Stimulated activated CD4-positive, alpha-beta T cell treated with anti-CD3 and anti-CD28 coated beads, Interleukin-4, amount 100 ng/mL, for 48 hours (primary cell): Measurements from ENCODE around the gene ALK.

ENCODE experiments used
- DNase-seq, 2 donors: peaks; one replicate each; pipeline ENCODE4 v3.0.0-alpha.2; 2020; ENCODE audit warnings: low read depth in 2 of 2

The ALK gene

DNA sequence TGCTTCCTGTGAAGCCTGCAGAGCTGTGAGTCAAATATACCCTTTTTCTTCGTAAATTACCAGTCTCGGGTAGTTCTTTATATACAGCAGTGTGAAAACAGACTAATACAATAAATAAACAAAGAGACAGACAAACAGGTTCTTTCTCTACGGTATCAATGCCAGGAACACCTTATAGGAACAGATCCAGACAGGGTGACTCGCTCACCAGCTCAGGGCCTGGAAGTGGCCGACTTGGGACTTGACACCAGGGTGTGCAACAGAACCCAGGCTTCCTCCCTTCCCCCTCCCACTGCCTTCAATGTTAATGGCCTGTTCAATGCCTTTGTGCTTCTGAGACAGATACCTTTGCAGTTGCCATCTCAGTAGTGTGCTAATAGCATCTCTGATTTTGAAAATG is 309.5 kb downstream of the ALK start:
- DNase-seq: no peak

DNA sequence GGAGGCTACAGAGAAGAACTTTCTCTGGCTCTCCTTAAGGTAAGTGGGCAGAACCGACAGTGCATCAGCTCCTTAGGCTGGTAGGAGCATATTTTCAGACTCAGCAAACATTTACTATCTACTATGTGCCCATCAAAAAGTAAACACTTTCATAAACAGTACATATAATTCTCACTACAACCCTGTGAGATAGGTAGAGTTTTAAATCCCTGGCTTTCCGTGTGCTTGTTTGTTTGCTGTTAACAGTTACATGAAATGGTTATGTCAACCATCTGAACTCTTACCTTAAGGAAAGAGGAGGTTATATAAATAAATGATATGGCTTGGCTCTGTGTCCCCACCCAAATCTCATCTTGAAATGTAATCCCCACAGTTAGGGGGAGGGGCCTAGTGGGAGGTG is 310.1 kb downstream of the ALK start:
- no peak for DNase-seq

DNA sequence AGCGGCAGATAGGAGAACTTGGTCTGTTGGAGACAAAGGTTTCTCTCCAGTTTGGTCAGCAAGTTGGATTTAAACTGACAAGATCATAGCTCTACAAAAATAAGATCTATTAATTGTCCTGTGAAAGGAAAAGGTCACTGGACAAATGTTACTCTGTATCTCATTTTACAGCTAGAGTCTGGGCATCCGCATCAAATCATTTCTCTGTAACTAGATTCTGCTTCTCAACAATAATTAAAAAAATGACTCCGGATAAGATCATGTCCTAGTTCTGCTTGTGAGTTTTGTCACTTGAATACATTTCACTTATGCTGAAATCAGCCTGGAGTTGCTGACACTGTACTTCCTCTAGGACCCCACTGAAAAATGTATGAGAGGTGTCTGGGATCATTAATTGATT is 310.8 kb downstream of the ALK start:
- no peak for DNase-seq

DNA sequence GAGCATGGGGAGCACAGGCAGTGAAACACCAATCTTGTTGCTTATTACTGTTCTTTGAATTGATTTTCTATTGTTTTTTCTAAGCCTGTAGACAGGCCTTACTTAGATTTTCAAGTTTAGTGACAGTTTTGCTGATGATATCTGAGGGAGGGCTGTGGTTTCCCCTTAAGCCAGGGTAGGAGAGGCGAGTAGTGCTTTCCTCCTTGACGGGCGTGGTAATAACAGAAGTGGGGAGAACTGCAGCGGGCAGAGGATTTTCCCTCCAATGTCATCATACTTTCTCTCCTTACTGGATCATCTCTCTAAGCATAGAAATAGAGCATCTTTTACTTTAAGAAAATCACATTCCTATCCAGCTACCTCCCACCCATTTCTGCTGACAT is 314.4 kb downstream of the ALK start:
- DNase-seq: no peak

DNA sequence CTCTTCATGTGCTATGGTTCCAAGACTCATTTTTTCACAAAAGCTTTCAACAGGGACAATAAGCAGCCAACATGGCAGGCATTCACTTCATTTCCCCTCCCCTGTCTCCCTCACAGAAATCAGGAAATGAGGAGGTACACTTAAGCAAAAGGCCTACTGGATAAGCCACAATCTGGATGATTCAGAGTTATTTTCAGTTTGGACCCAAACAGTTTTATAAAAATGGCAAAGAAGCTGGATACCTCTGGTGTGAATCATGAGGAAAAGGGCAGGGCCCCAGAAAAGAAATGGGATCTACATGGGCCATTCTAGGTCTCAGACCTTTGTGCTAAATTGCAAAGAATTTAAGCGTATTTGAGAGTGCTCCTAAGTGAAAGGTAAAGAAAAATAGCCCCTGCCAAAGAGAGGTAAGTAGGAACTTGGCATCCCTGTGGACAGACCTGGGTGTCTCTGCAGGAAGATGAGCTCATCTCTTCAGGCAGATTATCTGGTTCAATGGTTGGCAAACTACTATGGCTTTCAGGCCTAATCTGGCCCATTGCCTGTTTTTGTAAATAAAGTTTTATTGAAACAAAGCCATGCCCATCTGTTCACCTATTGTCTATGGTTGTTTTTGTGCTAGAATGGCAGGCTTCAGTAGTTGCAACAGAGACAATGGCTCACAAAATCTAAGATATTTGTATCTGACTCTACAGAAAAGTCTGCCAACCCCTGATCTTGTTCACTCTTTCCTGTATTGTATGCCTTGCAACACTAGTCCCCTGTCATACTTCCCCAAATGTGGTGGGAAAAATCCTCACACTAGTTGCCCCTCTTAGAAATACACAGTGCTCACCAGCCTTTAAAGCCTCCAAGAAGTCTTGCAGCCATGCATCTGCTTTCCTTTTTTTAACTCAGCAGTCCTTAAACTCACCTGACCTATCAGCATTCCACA is 315.0 kb downstream of the ALK start:
- no peak for DNase-seq

DNA sequence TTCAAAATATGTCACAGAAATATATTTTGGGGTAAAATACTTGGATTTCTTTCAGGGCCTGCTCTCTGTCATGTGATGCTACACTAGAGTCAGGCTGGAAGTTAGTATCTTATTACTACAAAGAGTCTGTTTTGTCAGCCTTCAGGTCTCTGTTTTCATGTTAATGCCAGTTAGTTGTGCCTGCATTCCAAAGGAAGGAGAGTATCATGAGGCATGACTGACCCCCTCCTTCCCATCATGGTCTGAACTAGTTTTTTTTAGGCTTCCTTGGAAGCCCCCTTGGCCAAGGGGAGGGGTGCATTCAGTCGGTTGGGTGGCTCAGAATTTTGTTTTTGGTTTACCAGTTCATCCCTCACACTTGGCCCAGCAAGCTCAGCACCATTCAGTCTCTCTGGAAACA is 318.0 kb downstream of the ALK start:
- no peak for DNase-seq

DNA sequence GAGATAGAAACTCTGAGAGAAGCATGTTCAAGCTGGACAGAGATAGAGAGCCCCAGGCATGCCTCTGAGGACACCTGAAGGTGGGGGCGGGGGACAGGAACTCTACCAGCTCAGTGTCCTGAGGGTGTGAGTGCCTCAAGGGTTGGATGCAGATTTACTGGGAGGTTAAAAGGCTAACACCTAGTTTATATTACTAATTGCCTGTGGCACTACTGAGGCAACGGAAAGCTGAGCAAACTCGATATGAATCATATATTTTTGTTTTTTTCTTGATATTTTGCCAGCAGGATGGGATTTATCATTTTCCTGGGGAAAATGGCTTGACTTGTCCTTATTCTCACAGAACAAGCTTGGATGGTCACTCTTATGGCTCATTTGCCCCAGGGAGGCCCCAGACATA is 319.5 kb downstream of the ALK start:
- no peak for DNase-seq

DNA sequence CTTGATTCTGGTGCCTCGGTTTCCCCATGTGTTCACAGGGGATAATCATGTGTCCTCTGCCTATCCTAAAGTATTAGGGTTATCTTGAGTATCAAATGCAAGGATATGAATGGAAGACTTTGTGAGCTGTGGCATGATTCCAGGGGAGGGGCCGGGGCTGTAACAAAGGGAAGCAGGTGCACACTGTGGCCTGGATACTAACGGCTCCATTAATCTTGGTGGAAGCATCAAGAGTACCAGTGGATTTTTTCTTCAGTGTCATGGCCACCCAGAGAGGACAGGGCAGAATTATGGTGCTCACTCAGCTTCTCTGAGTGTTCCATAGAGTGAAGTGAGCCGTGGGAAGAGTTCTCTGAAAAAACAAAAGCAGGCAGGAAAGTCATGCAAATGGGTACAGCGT is 320.1 kb downstream of the ALK start:
- no peak for DNase-seq

DNA sequence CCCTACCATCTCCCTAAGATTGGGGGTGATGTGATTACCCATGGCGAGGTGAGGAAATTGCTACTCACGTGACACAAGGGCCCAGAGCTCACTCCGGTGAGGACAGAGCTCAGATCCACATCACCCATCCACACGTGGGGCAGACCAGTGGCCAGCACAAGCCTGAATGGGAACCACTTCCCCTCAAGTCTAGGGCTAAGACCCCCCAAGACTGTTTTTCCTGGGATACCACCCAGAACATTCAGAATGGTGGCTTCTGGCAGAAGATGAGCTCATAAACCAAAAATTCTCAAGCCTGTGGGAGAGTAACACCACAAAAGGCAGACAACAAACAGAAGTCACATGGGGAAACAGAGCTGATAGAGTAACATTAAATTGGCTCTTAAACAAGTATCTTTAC is 321.4 kb downstream of the ALK start:
- DNase-seq: no peak

DNA sequence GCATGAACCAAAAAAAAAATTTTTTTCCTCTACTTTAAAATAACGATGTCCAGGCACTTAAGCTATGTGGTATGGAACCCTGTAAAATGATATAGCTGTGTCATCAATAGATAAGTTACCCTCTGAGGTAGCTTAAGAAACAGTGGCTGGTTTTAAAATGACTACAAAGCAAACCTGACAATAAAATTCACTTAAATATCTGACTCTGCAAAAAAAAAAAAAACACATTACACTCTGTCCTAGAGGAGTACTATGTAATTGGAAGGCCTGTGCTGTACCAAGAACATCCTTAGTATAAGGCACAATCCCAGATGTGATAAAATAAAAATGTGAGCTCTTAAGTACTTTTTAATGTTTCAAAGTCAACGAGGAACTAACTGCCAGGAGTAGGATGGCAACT is 322.4 kb downstream of the ALK start:
- no peak for DNase-seq

DNA sequence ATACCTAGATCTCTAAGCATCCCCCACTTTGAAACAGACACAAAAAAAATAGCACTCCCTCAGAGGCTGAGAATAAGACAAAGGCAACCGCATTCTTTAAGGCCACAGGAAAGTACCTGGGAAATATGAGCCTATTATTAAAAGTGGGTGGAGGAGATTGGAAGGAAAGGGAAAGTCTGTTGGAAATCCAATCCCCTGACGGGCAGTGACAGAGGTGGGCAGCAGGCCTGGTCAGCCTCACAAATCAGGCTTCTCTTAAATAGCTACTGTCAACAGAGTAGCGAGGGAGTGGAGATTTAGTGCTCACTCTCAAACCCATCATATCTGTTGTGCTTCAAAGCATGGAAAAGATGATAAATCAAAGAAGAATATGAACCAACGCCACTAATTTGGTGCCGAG is 324.4 kb downstream of the ALK start:
- DNase-seq: no peak

DNA sequence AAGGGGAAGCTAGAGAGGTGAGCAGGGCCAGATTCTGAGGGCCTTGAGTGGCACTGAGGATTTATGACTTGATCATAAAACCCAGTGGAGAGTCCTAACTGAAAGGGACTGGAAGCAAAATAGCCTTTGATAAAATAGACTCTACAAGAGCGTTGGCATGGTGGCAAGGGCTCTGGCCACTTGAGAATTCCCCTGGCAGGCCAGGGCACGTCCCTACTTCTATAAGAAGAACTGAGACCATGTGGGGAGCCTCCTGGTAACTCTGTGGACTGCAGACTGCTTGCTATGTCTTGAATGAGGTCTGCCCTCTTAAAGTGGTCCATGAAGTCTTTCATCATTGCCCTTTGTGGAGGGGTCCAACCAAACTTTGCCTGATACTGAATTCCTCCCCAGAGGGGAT is 324.8 kb downstream of the ALK start:
- no peak for DNase-seq

DNA sequence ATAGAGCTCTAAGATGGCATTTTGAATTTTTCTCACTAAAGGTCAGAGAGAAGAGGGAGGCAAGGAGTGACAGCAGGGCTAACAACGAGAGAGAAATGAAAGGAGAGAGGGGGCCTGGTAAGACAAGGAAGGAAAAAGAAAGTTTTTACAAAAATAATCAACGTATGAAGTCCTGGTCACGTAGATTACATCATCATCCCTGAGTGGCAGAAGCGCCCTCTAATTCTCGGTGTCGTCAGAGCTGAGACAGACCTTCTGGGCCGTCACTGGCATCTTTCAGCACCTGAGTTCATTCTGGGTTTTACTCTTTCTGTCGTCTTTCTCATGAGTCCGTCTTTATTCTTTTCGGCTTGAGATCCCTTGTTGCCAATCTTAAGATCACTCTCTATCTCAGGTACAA is 329.8 kb downstream of the ALK start:
- no peak for DNase-seq

DNA sequence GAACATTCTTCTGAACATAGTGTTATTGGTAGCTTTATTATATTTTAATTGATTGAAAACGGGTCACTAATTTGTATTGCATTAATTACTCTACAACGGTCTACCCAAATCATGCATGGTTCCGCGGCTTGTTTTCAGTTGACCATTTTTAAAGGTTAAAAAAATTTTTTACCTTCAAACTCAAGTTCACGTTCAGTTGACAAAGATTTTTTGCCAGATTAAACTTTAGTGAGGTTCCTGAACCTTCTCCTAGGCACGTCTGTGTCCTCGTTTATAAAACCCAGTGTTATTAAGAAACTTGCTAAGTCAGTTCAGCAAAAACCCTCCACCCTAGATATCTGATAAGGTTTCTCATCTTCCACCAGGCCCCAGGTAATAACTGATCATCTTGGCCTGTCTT is 331.2 kb downstream of the ALK start:
- no peak for DNase-seq

DNA sequence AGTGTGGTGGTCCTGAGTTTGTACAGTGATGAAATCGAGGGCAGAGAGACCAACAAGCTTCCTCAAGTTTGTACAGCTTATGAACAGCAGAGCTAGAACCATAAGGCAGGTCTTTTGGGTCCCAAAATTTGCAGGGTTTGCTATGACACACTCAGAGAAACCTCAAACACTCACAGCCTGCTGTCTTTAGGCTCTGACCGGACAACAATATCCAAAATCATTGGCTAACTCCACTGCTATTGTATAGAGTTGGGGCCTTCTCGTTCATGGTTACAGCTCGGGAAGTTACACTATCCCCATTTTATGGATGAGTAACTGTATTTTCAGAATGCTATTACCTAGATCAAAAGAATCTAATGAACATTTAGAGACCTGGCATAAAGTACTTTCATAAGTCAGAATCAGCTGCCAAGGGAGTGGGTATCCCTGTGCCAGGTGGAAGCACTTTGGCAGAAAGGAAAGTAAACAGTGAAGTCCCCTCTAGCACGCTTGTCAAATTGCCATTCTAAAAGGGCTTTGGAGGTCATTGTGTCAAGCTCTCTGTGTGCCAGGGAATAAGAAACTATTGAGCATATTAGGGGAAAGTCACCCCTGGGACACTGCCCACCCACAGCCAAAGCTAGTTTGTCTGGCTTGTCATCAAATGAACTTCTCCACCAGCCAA is 331.8 kb downstream of the ALK start:
- no peak for DNase-seq

DNA sequence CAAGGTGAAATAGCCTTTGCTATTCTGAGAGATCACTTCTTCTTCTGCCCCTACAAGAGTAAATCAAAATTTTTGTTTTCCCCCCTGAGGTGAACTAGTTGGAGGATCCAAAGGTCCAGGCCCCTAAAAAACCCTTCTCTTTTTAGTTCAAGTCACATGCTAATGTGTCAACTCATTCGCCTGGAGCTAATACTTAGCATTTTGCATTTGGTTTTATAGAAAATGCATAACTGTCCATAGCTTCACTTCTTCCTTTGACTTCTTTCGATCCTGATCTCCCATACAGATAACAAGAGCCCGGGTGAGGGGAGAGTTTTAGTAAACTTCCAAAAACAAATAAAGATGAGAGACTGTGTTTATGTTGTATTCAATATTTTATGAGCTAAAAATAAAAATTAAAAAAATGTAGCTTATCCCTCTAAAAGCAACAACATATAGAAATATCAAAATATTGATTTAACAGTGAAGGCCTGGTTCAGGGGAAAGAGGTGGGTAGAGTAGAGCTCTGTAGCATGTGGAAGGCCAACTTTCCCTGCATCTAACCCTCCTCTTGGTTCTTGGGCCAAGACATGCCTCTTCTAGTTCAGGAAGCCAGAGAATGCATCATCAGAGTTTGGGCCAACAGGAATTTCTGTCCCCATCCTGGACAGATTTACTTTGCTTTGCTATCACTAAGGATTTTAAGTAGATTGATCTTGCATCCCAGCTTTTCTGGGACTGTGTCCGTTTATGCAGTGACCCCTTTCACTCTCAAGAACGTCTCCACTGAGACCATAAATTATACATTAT is 333.8 kb downstream of the ALK start:
- DNase-seq: no peak

DNA sequence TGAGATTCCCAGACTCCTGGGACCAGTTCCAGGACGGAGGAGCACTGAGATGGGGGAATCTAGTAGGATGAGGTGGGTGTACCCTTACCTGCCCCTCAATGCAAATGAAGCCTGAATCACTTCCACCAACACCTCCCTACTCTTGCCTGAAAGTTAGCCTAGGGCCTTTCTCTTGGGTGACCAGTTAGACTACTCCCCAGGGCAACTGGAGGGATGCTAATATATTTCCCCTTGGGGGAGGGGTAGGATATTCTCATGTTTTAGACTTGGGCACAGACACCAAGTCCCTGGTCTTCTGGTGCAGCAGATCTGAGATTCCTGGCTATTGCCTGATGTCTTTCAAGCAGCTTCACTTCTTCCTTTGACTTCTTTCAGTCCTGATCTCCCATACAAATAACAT is 334.5 kb downstream of the ALK start:
- no peak for DNase-seq

DNA sequence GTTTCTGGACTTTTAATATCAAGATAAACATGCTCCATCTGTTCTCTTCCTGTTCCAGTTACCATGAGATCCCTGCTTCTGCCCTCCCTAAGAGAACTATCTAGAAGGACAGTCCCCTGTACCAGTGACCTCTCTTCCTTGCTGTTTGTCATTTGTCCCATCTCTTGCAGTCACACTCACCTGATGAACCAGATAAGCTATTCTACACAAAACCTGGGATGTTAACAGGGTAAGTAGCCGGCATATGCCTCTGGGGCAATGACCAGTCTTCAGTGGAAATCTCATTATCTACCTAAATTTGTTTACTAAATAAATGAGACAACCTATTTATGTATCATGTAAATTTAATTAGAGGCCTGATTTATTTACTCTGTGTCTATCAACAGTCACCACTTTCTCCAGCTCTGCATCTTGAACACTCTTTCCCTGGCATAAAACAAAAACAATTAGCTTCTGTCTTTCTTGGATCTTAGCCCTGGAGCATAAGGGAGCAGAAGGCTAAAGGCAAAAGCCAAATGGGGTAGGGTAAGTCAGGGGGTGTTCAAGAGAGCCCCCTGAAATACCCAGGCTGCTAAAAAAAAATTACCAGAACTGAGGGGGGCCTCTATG is 337.7 kb downstream of the ALK start:
- DNase-seq: no peak

DNA sequence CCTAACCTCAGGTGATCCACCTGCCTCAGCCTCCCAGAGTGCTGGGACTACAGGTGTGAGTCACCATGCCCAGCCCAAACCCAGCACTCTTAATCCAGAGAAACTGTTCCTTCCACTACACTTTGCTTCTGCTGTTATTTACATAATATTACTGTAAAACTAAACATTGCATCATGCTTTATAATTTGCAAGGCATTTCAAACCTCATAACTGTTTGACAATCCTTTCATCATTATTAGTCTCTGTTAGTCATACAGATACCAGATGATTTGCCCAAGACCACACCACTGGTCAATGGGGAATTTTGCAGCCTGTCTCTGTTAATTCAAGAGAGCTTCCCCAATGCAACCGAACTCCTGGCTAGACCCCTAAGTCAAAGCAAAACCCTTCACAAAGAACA is 338.3 kb downstream of the ALK start:
- DNase-seq: no peak

DNA sequence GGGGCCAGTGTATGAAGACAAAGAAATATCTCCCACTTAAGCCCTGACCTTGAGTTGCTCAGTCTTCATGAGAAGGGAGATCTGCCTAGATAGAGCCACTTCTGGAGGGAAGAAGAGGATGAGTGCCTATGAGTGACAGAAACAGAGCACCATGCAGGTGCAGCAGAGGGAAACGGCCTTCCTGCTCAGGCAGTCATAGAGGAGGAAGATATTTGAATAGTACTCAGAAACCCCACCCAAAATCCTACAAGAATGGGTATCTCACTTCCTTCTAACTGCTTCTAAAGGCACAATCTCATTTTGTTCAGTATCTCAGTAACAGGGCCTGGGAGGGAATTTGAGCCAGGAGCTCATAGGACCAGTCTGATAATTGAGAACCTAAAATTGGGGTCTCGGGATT is 339.3 kb downstream of the ALK start:
- DNase-seq: no peak

DNA sequence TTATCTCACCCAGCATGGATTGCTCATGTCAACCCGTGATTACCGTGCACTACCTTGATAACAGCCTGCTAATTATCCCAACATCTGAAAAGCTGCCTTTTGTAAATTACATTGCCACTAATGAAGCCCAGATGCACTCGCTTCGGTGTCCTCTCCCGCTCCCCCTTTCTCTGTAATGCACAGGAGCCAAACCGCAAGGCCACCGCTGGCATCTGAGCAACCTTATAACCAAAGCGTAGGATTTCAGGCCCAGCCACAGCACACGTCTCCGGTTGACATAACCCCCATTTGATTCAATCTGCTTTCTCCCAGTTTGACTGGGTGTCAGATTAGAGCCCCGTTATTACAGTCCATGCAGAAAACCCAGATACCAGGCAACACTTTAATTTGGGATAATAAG is 341.2 kb downstream of the ALK start:
- no peak for DNase-seq

DNA sequence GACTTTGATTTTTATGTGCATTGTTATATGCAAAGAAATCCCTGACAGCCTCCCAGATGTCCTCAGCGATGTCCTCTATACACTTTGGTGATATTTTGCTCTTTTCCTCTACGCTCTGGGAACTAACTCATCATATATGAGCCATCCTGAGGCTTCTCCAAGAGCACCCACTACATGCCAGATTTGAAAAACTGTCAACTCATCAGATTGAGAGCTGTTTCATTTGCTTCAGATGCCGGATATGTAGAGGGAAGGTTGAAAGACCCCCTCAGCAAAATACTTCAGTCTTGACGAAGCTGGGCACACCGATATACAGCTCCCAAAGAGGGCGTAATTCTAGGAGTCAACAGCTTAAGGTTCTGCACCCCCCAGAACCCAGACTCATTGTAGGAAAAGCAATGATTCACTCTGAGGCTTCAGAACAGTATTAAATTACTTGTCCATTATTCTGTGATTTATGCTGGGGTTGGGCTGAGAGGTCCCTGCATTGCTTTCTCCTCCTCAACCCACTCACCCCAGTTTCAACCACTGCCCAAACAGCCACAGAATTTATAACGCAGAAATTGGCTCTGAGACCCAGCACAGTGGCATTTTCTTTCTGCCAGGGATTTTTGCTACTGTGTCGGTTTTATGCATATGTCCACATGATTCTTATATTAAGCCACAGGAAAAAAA is 341.8 kb downstream of the ALK start:
- no peak for DNase-seq
